Activated naive CD4-positive, alpha-beta T cell treated with anti-CD3 and anti-CD28 coated beads, Interleukin-2, amount 50 U/mL, for 16 hours (primary cell): ENCODE results near the gene PRSS21.

Source experiments
- DNase-seq: peaks from one replicate; pipeline ENCODE4 v3.0.0-alpha.2; 2020

The PRSS21 gene

DNA sequence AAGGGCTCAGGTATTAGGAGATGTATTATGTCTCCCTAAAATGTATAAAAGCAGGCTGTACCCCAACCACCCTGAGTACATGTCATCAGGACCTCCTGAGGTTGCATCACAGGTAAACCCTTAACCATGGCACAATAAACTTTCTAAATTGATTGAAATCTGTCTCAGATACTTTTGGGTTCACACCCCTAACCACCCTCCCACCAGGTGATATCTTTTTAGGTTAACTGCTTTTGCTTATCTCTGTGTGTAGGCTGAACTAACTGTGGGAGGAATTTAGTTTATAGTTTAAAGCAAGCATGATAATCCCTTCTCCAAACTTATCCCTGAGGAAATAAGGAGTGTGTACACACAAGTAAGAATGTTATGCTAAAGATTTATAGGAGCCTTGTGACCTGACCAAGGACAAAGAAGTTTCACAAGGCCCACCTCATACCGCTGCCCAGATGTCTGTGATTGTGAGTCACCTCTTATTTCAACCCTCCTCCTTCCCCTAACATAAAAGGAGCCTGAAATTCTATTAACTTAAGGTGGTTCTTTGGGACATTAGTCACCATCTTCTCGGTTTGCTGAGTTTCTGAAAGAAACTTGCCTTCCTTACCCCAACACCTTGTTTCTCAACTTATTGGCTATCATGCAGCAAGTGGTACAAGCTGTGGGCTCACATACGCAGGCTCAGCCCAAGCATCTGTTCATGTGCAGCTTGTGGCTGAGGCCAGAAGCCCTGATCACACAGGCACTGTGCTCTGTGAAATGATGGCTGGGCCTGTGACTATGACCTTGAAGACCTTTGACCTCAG lies 29.7 kb downstream of the PRSS21 start:
- no peak for DNase-seq

DNA sequence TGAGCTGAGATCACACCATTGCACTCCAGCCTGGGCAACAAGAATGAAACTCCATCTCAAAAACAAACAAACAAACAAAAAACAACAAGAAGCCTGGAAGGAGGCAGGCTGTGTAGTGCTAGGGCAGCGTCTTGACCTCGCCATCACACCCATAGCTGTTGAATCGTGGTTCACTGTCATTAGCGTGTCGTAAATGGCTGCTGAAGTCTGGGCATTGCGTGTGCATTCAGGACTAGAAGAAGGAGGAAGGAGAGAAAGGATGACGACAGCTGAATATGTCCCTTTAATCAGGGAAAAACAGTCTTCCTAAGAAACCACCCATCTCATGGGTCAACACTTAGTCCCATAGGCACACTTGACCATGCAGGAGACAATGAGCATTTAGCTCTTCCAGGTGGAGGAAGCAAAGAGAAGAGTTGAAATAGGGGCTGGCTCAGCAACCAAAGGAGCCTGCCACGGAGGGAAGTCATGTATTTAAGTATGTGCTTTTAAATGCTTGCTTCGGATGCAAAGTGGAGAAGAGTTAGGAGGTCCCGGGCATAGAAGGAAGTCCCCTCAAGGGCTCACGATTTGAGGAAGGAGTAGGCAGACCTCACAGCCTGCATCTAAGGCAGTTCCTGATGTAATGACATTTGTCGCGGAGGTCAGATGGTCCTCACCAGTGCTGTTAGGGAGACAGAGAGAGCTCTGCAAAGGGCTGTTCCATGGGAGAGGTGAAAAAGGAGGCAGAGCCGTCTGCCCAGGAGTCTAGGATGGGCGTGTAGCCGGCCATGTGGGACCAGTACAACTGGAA lies 32.1 kb downstream of the PRSS21 start:
- DNase-seq: no peak

DNA sequence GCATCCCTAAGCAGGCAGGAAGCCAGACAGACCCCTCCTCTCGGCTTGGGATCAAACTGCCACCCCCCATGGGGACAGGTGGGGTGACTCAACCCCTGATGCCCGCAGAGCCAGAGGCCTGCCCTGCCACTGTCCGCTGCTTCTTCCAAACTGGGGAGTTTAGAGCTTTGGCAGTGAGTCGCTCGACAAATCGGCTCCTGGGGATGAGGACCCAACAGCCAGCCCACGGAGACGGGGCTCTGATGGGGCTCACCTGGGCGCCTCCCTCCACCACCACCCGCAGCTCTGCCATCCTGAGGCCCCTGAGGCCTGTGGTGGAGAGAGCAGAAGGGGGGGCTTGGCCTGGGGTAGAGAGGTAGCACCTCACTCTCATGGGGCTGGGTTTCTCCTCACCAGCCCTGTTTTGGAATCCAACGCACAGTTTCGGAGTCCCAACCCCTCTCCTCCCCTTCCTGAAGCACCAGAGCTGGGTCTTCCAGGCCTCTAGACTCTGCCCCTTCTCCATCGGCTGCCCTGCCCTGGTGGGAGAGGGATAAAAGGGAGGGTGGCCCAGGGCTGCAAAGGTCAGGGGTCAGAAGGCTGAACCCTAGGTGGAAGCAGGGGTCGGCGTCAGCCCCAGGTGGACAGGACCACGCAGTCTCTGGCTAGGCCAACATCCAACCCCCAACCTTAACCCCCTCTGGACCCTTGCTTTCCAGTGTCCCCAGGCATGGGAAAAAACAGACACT lies 35.1 kb downstream of the PRSS21 start:
- no peak for DNase-seq

DNA sequence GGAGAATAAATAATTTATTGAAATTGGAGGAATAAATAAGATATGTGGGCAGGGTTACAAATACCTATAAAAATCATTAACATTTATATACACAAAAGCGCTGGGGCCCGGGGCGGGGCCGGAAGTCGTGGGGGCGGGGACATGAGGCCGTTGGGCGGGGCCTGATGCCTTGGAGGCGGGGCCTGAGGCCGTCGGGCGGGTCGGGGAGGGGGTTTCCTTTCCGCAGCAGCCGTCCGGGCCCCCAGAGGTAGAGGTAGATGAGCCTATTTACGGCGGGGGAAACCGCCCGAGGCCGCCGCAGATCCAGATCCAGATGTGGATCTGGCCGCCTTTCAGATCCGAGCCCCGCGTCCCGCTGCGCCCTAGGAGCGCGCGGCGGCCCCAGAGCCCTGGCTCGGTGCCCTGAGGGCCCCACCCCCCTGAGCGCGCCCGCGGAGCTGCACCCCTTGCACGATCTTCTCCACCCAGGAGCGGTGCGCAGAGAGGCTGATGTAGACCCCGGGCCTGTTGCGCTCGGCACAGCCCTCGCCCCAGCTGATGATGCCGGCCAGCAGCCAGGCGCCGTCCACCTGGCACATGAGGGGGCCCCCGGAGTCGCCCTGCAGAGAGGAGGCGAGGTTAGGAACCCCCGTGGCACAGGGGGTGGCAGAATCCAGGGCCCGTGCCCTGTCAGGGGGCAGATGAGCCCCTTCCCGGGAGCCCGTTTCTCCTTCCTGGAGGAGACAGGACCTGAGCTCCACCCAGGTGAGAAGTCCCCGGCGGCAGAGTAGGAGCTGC lies 35.9 kb downstream of the PRSS21 start:
- no peak for DNase-seq

DNA sequence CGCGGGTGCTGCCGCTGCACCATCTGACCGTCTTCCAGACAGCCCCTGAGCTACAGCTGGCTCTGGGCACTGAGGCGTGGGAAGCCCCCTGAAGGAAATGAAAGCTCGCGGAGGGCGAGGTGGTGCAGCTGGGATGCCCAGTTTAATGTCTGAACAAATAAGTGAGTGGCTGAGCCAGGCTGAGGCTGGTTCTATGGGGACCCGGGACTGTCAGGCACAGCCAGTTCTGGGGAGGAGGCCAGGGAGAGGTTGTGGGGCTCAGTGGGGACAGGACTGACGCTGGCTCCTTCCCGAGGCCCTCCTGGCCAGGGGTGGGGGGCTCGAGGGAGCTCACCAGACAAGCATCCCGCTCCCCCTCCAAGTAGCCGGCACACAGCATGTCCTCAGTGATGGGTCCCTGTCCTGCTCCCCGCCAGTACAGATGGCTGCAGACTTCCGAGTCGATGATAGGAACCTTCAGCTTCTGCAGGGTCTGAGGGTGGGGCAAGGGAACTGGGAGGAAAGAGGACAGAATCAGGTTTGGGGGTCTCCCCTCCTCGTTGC lies 36.6 kb downstream of the PRSS21 start:
- no peak for DNase-seq

DNA sequence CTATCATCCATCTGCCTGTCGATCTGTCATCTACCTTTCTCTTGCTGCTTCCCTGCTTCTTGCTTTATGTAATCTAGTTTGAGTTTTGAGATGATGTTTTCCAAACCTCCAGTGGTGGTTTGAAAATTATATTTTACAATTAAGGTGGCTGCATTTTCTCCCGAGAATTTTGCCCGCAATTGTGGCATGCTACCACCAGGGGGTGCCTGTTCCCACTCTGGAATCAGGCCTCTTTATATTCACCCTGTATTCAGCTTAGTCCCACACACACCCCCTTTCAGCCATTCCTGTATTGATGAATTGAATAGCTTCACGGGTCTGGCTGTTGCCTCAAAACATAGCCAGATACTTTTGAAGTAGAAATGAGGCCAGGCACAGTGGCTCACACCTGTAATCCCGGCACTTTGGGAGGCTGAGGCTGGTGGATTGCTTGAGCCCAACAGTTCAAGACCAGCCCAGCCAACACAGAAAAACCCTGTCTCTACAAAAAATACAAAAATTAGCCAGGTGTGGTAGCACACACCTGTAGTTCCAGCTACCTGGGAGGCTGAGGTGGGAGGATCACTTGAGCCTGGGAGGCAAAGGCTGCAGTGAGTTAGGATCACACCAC lies 37.8 kb downstream of the PRSS21 start:
- DNase-seq: no peak

DNA sequence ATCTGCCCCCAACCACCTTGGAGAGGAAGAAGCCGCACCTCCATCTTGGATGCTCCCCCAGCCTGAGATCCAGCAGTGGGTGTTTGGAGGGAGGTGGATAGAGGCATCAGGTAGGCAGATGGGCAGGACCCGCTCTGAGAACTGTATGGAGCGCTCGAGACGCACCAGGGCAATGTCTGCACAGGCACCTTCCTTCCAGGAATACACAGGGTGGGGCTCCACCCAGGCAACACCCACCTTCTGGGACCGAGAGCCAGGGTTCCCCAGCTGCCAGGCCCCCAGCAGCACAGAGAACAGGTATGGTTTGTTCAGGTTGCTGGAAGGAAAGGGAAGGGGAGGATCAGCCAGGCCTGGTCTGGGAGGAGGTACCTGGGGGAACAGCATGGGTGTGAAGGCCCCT lies 38.5 kb downstream of the PRSS21 start:
- DNase-seq: no peak

DNA sequence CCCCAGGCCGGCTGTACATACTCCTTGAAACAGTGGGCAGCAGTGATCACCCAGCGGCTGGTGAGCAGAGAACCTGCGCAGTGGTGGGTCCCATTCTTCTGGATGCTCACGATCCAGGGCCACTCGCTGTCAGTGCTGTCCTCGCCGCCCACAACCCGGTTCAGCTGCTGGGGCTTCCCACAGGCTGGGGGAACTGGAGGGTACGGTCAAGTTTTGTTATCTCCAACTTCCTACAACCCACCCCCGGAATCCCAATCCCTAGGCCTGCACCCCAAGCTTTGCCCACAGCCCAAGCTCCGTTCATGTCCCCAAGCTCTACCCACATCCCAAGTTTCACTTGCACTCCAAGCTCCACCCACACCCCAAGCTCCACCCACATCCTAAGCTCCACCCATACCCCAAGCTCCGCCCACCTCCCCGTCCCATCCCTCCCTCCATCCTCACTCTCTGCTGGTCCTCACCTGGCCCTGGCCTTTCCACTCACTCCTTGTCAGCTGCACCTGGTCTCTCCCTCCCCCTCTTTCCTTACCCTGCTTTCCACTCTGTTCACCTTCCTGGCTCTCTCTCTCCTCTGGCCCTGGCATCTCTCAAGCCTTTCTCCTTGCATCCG lies 39.1 kb downstream of the PRSS21 start:
- no peak for DNase-seq

DNA sequence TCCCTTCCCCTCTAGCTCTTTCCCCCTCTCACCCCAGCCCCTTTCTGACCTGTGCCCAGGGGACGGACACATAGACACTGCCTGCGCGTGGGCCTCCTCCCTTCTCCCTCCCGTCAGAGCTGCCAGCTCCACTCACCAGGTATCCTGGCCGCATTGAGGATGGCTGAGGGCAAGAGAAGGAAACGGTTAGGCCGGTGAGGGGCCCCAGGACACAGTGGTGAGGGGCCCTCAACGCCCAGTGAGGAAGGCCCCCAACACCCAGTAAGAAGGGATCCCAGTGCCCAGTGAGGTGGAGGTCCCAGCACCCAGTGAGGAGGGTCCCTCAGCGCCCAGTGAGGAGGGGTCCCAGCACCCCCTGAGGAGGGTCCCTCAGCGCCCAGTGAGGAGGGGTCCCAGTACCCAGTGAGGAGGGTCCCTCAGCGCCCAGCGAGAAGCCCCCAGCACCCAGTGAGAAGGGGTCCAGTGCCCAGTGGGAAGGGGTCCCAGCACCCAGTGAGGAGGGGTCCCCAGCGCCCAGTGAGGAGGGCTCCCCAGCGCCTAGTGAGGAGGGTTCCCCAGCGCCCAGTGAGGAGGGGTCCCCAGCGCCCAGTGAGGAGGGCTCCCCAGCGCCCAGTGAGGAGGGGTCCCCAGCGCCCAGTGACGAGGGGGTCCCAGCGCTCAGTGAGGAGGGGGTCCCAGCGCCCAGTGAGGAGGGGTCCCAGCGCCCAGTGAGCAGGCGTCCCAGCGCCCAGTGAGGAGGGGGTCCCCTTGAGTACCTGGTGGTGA lies 39.8 kb downstream of the PRSS21 start:
- no peak for DNase-seq

DNA sequence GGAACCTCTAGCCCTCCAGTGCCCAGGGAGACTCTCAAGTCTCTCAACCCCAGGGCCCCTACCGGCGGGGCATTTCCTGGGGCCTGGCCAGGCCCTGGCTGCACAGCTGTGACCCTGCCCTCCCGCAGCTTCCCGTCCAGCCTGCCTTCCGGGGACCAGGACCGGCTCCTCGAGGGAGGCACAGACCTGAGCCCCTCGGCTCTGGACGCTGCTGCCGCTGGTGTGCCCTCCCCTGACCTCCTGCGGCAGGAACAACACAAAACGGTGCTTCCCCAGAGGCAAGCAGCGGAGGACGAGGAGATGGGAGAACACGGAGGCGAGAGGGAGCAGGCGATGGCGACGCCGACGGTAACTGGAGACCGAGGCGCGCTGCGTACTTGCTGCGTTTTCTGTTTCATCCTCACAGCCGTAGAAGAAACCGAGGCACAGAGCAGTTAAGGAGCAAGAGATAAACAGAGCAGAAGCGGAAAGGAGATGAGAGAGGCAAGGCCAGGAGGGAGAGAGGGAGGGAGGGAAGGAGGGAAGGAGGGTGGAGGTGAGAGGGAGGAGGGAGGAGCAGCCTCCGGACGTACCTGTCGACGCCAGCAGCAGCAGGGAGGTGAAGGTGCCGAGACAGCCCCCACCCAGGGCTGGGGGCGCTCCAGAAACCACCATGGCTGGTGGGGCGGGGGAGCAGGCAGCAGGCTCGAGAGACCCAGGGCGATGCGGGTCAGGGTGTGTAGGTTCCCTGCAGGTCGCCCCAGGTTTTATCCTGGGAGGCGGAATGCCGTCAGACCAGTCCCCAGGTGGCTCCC lies 40.6 kb downstream of the PRSS21 start, which contains the start of gene PRSS22:
Gene PRSS22, minus strand, starts transcription at position 720 of the 794 bp plus-strand sequence. Its CDS starts 66 bp downstream, at position 654.
- no peak for DNase-seq

DNA sequence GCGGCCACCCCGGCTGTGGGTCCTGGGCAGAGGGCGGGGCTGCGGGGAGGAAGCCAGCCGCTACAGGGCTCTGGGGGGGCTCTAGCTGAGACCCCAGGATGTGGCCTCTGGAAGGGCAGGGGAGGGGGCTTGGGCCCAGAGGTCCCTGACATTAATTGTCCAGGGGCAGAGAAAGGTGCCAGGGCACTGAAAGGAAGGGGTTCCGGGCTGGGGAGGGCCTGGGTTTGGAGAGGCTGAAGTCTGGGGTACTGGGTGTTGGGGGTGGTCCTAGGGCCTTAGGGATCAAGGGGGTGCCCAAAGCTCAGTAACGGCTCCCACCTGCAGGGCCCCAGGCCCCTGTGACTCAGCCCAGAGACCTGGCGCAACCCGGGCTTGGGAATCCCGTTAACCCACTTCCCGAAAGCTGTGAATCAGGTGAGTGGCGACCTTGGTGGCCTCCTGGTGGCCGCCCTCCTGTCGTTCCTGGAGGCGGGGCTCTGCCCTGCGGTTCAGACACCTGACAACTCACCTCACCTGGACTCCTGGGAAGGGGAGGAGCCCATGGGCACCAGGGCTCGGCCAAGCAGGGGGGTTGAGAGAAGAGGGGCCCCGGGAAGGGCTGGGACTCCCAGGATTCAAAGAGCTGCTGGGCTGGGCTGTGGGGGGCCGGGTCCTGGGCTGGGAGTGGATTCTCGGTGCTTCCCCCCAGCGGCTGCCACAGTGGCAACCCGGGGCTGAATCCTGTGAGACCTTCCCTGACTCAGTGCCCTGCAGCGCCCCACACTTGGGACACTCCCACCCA lies 41.4 kb downstream of the PRSS21 start:
- no peak for DNase-seq

DNA sequence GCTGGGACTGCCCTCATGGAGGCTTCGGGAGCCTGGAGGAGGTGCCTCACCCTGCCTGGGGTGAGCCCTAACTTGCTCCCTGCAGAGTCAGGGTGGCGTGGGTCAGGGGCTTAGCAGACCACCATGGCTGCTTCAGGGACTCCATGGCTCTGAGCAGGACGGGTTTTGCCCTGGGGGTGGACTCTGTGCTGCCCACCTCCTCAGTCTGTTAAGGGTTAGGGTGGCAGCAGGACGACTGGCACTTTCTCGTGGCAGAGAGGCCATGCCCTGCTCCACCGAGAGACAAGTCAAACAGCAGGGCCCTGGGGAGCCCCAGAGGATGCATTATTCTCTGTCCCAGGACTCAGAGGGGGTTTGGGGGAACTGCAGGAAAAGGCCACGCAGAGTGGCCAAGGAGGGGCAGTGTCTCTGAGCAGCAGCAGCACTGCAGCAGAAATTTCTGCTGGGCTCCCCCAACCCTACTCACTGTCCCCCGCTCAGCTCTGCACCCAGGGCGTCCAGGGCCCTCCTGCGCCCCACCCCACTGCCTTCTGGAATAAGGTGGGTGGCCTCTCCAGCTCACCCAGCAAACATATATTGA lies 42.7 kb downstream of the PRSS21 start:
- DNase-seq: no peak

DNA sequence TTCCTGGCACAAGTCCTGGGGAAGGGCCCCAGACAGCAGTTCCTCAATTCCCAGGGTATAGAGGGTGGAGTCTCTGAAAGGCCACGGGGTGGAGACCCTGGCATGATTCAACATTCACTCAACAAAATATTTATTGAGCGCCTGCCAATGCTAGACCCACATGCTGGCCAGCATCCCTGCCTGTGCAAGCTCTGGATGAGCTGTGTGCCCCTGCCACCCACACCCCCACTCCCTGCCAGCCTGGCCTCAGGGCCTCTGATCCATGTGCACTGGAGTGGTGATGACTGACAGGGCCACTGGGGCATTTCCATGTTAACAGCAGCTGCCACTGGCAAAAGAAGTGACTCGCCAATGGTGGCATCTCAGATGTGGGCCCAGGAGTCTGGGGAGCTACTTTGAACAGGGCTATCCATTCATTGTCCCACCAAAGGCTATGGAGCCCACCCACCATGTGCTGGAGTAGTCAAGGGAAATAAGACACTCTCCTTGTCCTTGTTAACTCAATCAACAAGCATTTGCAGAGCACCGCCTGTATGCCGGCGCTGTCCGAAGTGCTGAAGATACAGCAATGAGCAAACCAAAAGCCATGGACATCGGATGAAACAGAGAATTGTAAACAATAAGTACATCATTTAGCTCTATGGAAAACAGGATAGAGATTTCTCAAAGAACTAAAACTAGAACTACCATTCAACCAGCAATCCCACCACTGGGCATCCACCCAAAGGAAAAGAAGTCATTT lies 44.0 kb downstream of the PRSS21 start:
- no peak for DNase-seq

DNA sequence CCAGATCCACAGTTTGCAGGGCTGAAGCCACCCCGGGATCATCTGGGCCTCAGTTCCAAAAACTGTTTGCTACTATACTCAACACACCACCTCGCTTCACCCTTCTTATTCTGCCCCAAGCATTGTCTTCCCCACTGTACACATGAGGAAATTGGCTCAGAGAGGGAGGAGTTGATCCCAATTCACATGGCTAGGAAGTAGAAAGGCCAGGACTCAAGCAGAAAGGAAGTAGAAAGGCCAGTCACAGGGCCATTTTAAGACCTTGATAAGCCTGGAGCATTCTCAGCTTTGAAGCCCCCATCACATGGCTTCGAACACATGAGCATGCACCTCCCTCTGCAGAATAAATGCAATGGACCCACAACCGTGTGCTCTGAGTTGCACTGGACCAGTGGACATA lies 48.6 kb downstream of the PRSS21 start:
- no peak for DNase-seq

DNA sequence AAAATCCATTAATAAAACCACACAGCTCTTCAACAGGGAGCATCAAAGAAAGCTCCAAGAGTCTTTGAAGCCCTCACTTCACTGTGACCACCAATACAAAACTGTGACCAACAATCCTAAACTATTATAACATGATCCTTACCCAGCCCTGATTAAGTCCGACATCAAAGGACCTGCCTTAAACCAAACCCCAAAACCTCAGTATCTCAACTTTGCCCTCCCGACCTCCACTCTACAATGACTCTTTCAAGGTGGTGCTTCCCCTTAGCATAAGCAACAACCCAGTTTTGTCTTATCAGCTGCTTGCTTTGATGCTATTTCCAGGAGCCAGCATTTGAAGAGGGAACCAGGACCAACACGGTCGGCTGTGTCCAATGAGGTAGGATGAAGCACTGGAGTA lies 49.4 kb downstream of the PRSS21 start:
- DNase-seq: no peak

DNA sequence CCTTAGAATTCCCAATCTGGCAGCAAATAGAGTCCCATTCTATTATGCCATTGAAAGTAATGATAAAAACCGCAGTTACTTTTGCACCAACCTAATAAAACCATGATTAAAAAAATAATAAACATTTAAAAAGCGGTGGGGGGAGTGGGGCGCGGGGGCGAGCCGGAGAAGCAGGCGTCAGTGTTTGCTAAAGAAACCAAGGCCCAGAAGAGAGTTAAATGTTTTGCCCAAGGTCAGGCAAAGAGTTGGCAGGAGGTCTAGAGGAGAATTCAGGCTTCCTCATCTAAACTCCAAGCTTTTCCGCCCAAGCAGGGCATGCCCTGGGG lies 50.6 kb downstream of the PRSS21 start:
- no peak for DNase-seq

DNA sequence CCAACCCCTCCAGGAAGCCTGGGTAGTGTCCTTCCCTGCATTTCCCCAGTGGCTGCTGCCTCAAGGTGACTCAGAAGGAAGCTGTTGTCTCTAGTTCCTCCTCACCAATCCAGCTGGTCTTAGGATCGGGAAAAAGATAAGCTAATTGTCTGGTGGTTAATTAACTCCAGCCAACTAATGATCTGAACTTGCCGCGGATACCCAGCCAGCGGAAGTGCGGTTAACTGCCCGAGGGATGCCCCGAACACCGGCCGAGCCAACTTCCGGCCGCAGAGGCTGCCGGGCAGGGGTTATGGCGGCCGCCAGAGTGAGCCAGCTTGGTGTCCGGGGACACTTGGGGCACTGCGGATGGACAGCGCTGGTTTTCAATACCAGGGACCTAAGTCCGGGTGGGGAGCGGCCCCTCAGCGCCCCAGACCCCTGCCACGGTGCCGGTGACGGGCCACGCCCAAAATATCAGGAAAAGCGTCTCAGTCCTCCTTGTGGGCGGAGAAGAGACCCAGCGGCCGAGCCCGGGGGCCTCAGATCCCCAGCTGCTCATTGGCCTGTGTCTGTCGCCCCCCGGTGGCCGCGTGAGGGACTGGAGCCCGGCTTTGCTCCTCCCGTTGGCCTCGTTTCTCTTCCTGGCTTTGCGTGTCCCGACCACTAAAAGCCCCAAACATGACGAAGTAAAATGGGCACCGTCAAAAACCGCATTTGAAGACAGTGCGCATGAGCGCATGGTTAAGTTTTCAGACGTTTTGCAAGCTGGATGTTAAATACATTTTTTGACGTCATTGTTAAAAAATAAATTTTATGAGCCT lies 51.2 kb downstream of the PRSS21 start:
- peak; percentile 95 for DNase-seq
